ENCODE data around the gene SEMA5B. TPM values are rescaled to one million over a fixed set of nuclear protein-coding genes. Genes with fewer than 3 reads are reported as not detected.
A peak's percentile ranks its signal among the peaks of the same experiment; 100 is the strongest.

SEMA5B gene
- total RNA-seq, 1 experiment from 2014 or later: not detected

- Histone ChIP-seq H3K27me3 (no peaks in the 10 kb centered on the region), H3K4me3 (no peak overlapping the region), H3K36me3 (no peaks in the 10 kb centered on the region), H3K9me3 (no peaks in the 10 kb centered on the region)
- no peak for DNase-seq
Observed at GRCh38 chr3:123038751-123039150, 11.2 kb upstream of the SEMA5B start.

- DNase-seq: peak; percentile 75
Observed at GRCh38 chr3:123037015-123037375, 9.4 kb upstream of the SEMA5B start.

GRCh38 chr3:123036352-123037014, 8.9 kb upstream of the SEMA5B start:
- Histone ChIP-seq H3K4me3 (no peak overlapping the region), H3K27me3 (no peaks in the 10 kb centered on the region), H3K9me3 (no peaks in the 10 kb centered on the region), H3K36me3 (no peaks in the 10 kb centered on the region)
- peak; percentile 63 for DNase-seq

More at GRCh38 chr3:123037015-123037375, 9.4 kb upstream of the SEMA5B start:
- H3K27me3 ChIP-seq: no peaks in the 10 kb centered on the region
- H3K9me3 ChIP-seq: no peaks in the 10 kb centered on the region
- no peak overlapping the region for H3K4me3 ChIP-seq
- H3K36me3 ChIP-seq: no peaks in the 10 kb centered on the region

- H3K27me3 ChIP-seq: peaks cover 10% of the 10 kb centered on the region
- no peaks in the 10 kb centered on the region for H3K9me3 ChIP-seq
- H3K36me3 ChIP-seq: no peaks in the 10 kb centered on the region
Observed at GRCh38 chr3:123034996-123035395, 7.4 kb upstream of the SEMA5B start.

GRCh38 chr3:123034120-123034519, 6.6 kb upstream of the SEMA5B start:
- Histone ChIP-seq H3K36me3 (no peaks in the 10 kb centered on the region), H3K27me3 (peaks cover 16% of the 10 kb centered on the region), H3K4me3 (no peak overlapping the region), H3K9me3 (no peaks in the 10 kb centered on the region)
- DNase-seq: no peak

More at GRCh38 chr3:123034996-123035395, 7.4 kb upstream of the SEMA5B start:
- no peak for DNase-seq
- no peak overlapping the region for H3K4me3 ChIP-seq

GRCh38 chr3:123032057-123032456, 4.5 kb upstream of the SEMA5B start:
- no peaks in the 10 kb centered on the region for H3K36me3 ChIP-seq
- no peak for DNase-seq
- H3K9me3 ChIP-seq: no peaks in the 10 kb centered on the region
- H3K27me3 ChIP-seq: peaks cover 37% of the 10 kb centered on the region
- H3K4me3 ChIP-seq: no peak overlapping the region

- Histone ChIP-seq H3K27me3 (peaks cover 45% of the 10 kb centered on the region), H3K36me3 (no peaks in the 10 kb centered on the region), H3K9me3 (no peaks in the 10 kb centered on the region), H3K4me3 (no peak overlapping the region)
- no peak for DNase-seq
Observed at GRCh38 chr3:123031051-123031450, 3.5 kb upstream of the SEMA5B start.

- peaks cover 65% of the 10 kb centered on the region for H3K27me3 ChIP-seq
- H3K9me3 ChIP-seq: peaks cover 7% of the 10 kb centered on the region; the same call in 1 of the 2 replicates
- H3K4me3 ChIP-seq: no peak overlapping the region
- peak; percentile 46 for DNase-seq
- H3K36me3 ChIP-seq: no peaks in the 10 kb centered on the region
Observed at GRCh38 chr3:123028233-123028828, 768 bp upstream of the SEMA5B start.

GRCh38 chr3:123026565-123027291, 835 bp downstream of the SEMA5B start:
- H3K4me3 ChIP-seq: peak overlapping the region; percentile 18
- DNase-seq: no peak
- H3K9me3 ChIP-seq: peaks cover 7% of the 10 kb centered on the region; the same call in 1 of the 2 replicates
- H3K36me3 ChIP-seq: no peaks in the 10 kb centered on the region
- peaks cover 81% of the 10 kb centered on the region for H3K27me3 ChIP-seq

- H3K4me3 ChIP-seq: no peak overlapping the region
- peaks cover 88% of the 10 kb centered on the region for H3K27me3 ChIP-seq
- no peaks in the 10 kb centered on the region for H3K36me3 ChIP-seq
- no peak for DNase-seq
- H3K9me3 ChIP-seq: peaks cover 7% of the 10 kb centered on the region; the same call in 1 of the 2 replicates
Observed at GRCh38 chr3:123025642-123026521, 1.7 kb downstream of the SEMA5B start.

GRCh38 chr3:123024056-123024455, 3.5 kb downstream of the SEMA5B start:
- Histone ChIP-seq H3K9me3 (peaks cover 7% of the 10 kb centered on the region; the same call in 1 of the 2 replicates), H3K27me3 (peaks cover 91% of the 10 kb centered on the region), H3K36me3 (no peaks in the 10 kb centered on the region), H3K4me3 (no peak overlapping the region)
- no peak for DNase-seq

GRCh38 chr3:123021996-123022510, 5.5 kb downstream of the SEMA5B start:
- H3K27me3 ChIP-seq: peaks cover 82% of the 10 kb centered on the region
- no peak overlapping the region for H3K4me3 ChIP-seq
- H3K9me3 ChIP-seq: peaks cover 7% of the 10 kb centered on the region; the same call in 1 of the 2 replicates
- H3K36me3 ChIP-seq: no peaks in the 10 kb centered on the region
- DNase-seq: no peak

- Histone ChIP-seq H3K27me3 (peaks cover 75% of the 10 kb centered on the region), H3K9me3 (peaks cover 7% of the 10 kb centered on the region; the same call in 1 of the 2 replicates), H3K36me3 (no peaks in the 10 kb centered on the region), H3K4me3 (no peak overlapping the region)
- no peak for DNase-seq
Observed at GRCh38 chr3:123021388-123021787, 6.2 kb downstream of the SEMA5B start.

GRCh38 chr3:123020709-123021108, 6.9 kb downstream of the SEMA5B start:
- Histone ChIP-seq H3K27me3 (peaks cover 70% of the 10 kb centered on the region), H3K36me3 (no peaks in the 10 kb centered on the region), H3K9me3 (peaks cover 7% of the 10 kb centered on the region; the same call in 1 of the 2 replicates), H3K4me3 (no peak overlapping the region)
- DNase-seq: no peak

- no peak overlapping the region for H3K4me3 ChIP-seq
- H3K9me3 ChIP-seq: peaks cover 7% of the 10 kb centered on the region; the same call in 1 of the 2 replicates
- DNase-seq: no peak
- H3K27me3 ChIP-seq: peaks cover 65% of the 10 kb centered on the region
- no peaks in the 10 kb centered on the region for H3K36me3 ChIP-seq
Observed at GRCh38 chr3:123019591-123019990, 8.0 kb downstream of the SEMA5B start.

- H3K27me3 ChIP-seq: peaks cover 61% of the 10 kb centered on the region
- no peak for DNase-seq
- H3K36me3 ChIP-seq: no peaks in the 10 kb centered on the region
- peaks cover 3% of the 10 kb centered on the region; the same call in 1 of the 2 replicates for H3K9me3 ChIP-seq
- H3K4me3 ChIP-seq: no peak overlapping the region
Observed at GRCh38 chr3:123019161-123019560, 8.4 kb downstream of the SEMA5B start.
